Liver (tissue), 9 donors: ENCODE measurements around the gene SPATC1L. TPM values are rescaled to one million over a fixed set of nuclear protein-coding genes. Genes with fewer than 3 reads are reported as not detected.

ENCODE experiments used
- DNase-seq: peaks from one replicate; pipeline ENCODE4 v3.0.0-alpha.2; 2017; ENCODE audit warnings: low spot score
- H3K27ac ChIP-seq, 2 donors: one replicate each; pipeline ENCODE4 v1.7.0; 2013; ENCODE audit warnings: inconsistent platforms in 2 of 2, low read length in 2 of 2, control low read depth in 1 of 2, low read depth in 1 of 2, mild to moderate bottlenecking in 1 of 2
- H3K27me3 ChIP-seq, 4 donors: one replicate each; pipeline versions ENCODE4 v1.6.1 to v1.7.0; 2013; ENCODE audit warnings: low read length in 3 of 4, inconsistent platforms in 1 of 4, mild to moderate bottlenecking in 1 of 4, moderate library complexity in 1 of 4; ENCODE audit not compliant: control insufficient read depth in 4 of 4, insufficient read depth in 4 of 4
- H3K36me3 ChIP-seq, 4 donors: one replicate each; pipeline versions ENCODE4 v1.6.1 to v1.7.0; 2013; ENCODE audit warnings: low read length in 3 of 4, mild to moderate bottlenecking in 3 of 4, low read depth in 1 of 4, moderate library complexity in 1 of 4; ENCODE audit not compliant: control insufficient read depth in 4 of 4, insufficient read depth in 3 of 4
- H3K4me1 ChIP-seq, 4 donors: one replicate each; pipeline versions ENCODE4 v1.6.1 to v1.7.0; 2013; ENCODE audit warnings: low read length in 3 of 4, mild to moderate bottlenecking in 3 of 4, moderate library complexity in 1 of 4; ENCODE audit not compliant: control insufficient read depth in 4 of 4, insufficient read depth in 4 of 4
- H3K4me3 ChIP-seq, 3 donors: one replicate each; pipeline versions ENCODE4 v1.6.1 to v1.7.0; 2013; ENCODE audit warnings: low read length in 3 of 3, control low read depth in 1 of 3, low read depth in 1 of 3, mild to moderate bottlenecking in 1 of 3
- H3K9ac ChIP-seq, 2 donors: one replicate each; pipeline ENCODE4 v1.7.0; 2013; ENCODE audit warnings: low read length in 2 of 2, mild to moderate bottlenecking in 2 of 2, moderate library complexity in 2 of 2, control low read depth in 1 of 2, low read depth in 1 of 2
- H3K9me3 ChIP-seq, 4 donors: one replicate each; pipeline versions ENCODE4 v1.6.1 to v1.7.0; 2013; ENCODE audit warnings: low read length in 3 of 4; ENCODE audit not compliant: control insufficient read depth in 4 of 4
- ATF3 ChIP-seq: IDR thresholded peaks from 2 replicates; pipeline ENCODE4 v1.6.1; 2016; ENCODE audit warnings: antibody characterized with exemption
- FOXA1 ChIP-seq: IDR thresholded peaks from 2 replicates; pipeline ENCODE4 v1.6.1; 2016; ENCODE audit warnings: antibody characterized with exemption
- FOXA2 ChIP-seq: IDR thresholded peaks from 2 replicates; pipeline ENCODE4 v1.6.1; 2016; ENCODE audit warnings: antibody characterized with exemption
- GABPA ChIP-seq, 2 donors: IDR thresholded peaks in 1 of 2; conservative IDR thresholded peaks in 1 of 2; 2 replicates each; pipeline ENCODE4 v1.6.1; 2016; ENCODE audit warnings: antibody characterized with exemption in 2 of 2, mild to moderate bottlenecking in 1 of 2, moderate library complexity in 1 of 2
- HNF4A ChIP-seq, 2 donors: conservative IDR thresholded peaks; 2 replicates each; pipeline ENCODE4 v1.6.1; 2016; ENCODE audit warnings: antibody characterized with exemption in 2 of 2, mild to moderate bottlenecking in 2 of 2
- HNF4G ChIP-seq: IDR thresholded peaks from 2 replicates; pipeline ENCODE4 v1.6.1; 2016; ENCODE audit warnings: antibody characterized with exemption
- JUND ChIP-seq, 2 donors: IDR thresholded peaks; 2 replicates each; pipeline ENCODE4 v1.6.1; 2016; ENCODE audit warnings: antibody characterized with exemption in 2 of 2
- REST ChIP-seq: IDR thresholded peaks from 2 replicates; pipeline ENCODE4 v1.6.1; 2016; ENCODE audit warnings: antibody characterized with exemption, mild to moderate bottlenecking
- RXRA ChIP-seq, 2 donors: IDR thresholded peaks; 2 replicates each; pipeline ENCODE4 v1.6.1; 2017 to 2018; ENCODE audit warnings: antibody characterized with exemption in 2 of 2, mild to moderate bottlenecking in 1 of 2
- TAF1 ChIP-seq: conservative IDR thresholded peaks from 2 replicates; pipeline ENCODE4 v1.6.1; 2016; ENCODE audit warnings: antibody characterized with exemption, mild to moderate bottlenecking
- YY1 ChIP-seq: IDR thresholded peaks from 2 replicates; pipeline ENCODE4 v1.6.1; 2016; ENCODE audit warnings: antibody characterized with exemption, mild to moderate bottlenecking
- ZBTB33 ChIP-seq: IDR thresholded peaks from 2 replicates; pipeline ENCODE4 v1.6.1; 2016; ENCODE audit warnings: antibody characterized with exemption
- WGBS: extraction: QIAGEN DNeasy Blood & Tissue Kit; methylation state at CpG from one replicate; pipeline ENCODE4 v1.1.7; 2013; 5-methylcytosine and 5-hydroxymethylcytosine counted together
- polyA plus RNA-seq, 2 donors: library from polyadenylated mRNA; stranded (reverse) in 1 of 2; unstranded in 1 of 2; fragments of 200-250 nt in 1 of 2; fragments of >200 nt in 1 of 2; fragmentation: Nextera tagmentation in 1 of 2; extraction: Ambion mirVana in 1 of 2; gene quantifications; one replicate each; pipeline versions ENCODE4 v1.2.1 to v1.2.3, GENCODE V29; 2013 to 2015
- total RNA-seq, 2 donors: library from RNA; depleted of rRNA; stranded (reverse); fragments of >200 nt; gene quantifications; one replicate each; pipeline ENCODE4 v1.2.3, GENCODE V29; 2014
- donor health status: healthy.
- donor health status: healthy.
- donor health status: healthy.
- donor health status: healthy.
- donor health status: healthy.

Gene SPATC1L
- total and polyA plus RNA-seq, 4 donors, result 0.33 to 3.5 (median 0.79) TPM

- H3K36me3 ChIP-seq, result peaks cover 10 to 20% (median 15%) of the 10 kb centered on the region in 4 donors
- H3K4me1 ChIP-seq, result peaks cover 4 to 39% (median 17%) of the 10 kb centered on the region in 4 donors
- no peaks in the 10 kb centered on the region for H3K9me3 ChIP-seq
- peak overlapping the region; percentile 83 to 92 for H3K27ac ChIP-seq
- DNase-seq, result no peak
- H3K4me3 ChIP-seq, result peak overlapping the region in 2 of 3 donors; percentile 45 to 85
- H3K9ac ChIP-seq, result peak overlapping the region; percentile 4 to 99
- H3K27me3 ChIP-seq, result no peaks in the 10 kb centered on the region
- 22% methylated on average over 18 of the region's 18 CpGs for WGBS
- TF ChIP-seq FOXA2 (no peak), ZBTB33 (no peak), FOXA1 (no peak), HNF4G (no peak), REST (no peak)
Observed at GRCh38 chr21:46152927-46153246, 31.4 kb downstream of the SPATC1L start.

GRCh38 chr21:46151989-46152926, 32.0 kb downstream of the SPATC1L start:
- DNase-seq, result peak; percentile 35
- Histone ChIP-seq H3K4me3 (peak overlapping the region in 1 of 3 donors; percentile 85), H3K4me1 (peaks cover 4 to 39% (median 17%) of the 10 kb centered on the region in 4 donors), H3K27me3 (no peaks in the 10 kb centered on the region), H3K9me3 (no peaks in the 10 kb centered on the region), H3K36me3 (peaks cover 13 to 26% (median 19%) of the 10 kb centered on the region in 4 donors), H3K27ac (peak overlapping the region; percentile 83 to 92), H3K9ac (peak overlapping the region in 1 of 2 donors; percentile 99)
- 63% methylated on average over 45 of the region's 45 CpGs for WGBS
- TF ChIP-seq YY1 (no peak), ATF3 (no peak), FOXA1 (no peak), GABPA (IDR thresholded peaks at IDR 0.05 in 1 of 2, conservative IDR thresholded peaks at IDR 0.05 in 1 of 2) (no peak), JUND (IDR thresholded peaks at IDR 0.05) (no peak), HNF4A (conservative IDR thresholded peaks at IDR 0.05) (no peak), RXRA (IDR thresholded peaks at IDR 0.05) (no peak), REST (no peak), TAF1 (no peak)
